Skin of body (tissue), 2 donors: ENCODE data around the gene GMPPA. TPM values are rescaled to one million over a fixed set of nuclear protein-coding genes. Genes with fewer than 3 reads are reported as not detected.

ENCODE experiments used
- DNase-seq: peaks from one replicate; lab custom pipeline; 2025; lab: John Stamatoyannopoulos, UW
- total RNA-seq: library from RNA; depleted of rRNA; stranded (reverse); fragments of >200 nt; gene quantifications from one replicate; pipeline ENCODE4 v1.2.3, GENCODE V29; 2014

Gene GMPPA
- total RNA-seq, 1 donor from 2014 or later, result 21.8 TPM

- DNase-seq, result no peak
Observed at GRCh38 chr2:219537657-219538488, 39.2 kb downstream of the GMPPA start.

- no peak for DNase-seq
Observed at GRCh38 chr2:219538504-219538951, 39.8 kb downstream of the GMPPA start.

- DNase-seq, result no peak
Observed at GRCh38 chr2:219538956-219539788, 40.5 kb downstream of the GMPPA start.

GRCh38 chr2:219539926-219540678 lies 41.4 kb downstream of the GMPPA start:
- DNase-seq, result no peak

GRCh38 chr2:219540784-219541504 lies 42.3 kb downstream of the GMPPA start:
- DNase-seq, result no peak

- no peak for DNase-seq
Observed at GRCh38 chr2:219541611-219542180, 43.0 kb downstream of the GMPPA start.

- DNase-seq, result no peak
Observed at GRCh38 chr2:219542931-219543595, 44.4 kb downstream of the GMPPA start.

GRCh38 chr2:219543596-219544358 lies 45.1 kb downstream of the GMPPA start, which contains the start of the genes CHPF and TMEM198:
TSS of gene CHPF (minus strand) at chr2:219543809. CDS start at chr2:219543538, 271 bp downstream.
TSS of gene TMEM198 (plus strand) at chr2:219544028. CDS start at chr2:219544728, 700 bp downstream.
- DNase-seq, result peak; percentile 98

- no peak for DNase-seq
Observed at GRCh38 chr2:219544567-219544966, 45.9 kb downstream of the GMPPA start.

- no peak for DNase-seq
Observed at GRCh38 chr2:219545295-219545942, 46.7 kb downstream of the GMPPA start.

- no peak for DNase-seq
Observed at GRCh38 chr2:219545943-219546352, 47.3 kb downstream of the GMPPA start.

GRCh38 chr2:219547621-219548020 lies 48.9 kb downstream of the GMPPA start:
- no peak for DNase-seq

GRCh38 chr2:219548990-219549389 lies 50.3 kb downstream of the GMPPA start:
- DNase-seq, result no peak

- no peak for DNase-seq
Observed at GRCh38 chr2:219549619-219550018, 50.9 kb downstream of the GMPPA start.

GRCh38 chr2:219551441-219552381 lies 53.0 kb downstream of the GMPPA start:
- DNase-seq, result no peak

GRCh38 chr2:219552382-219553167 lies 53.9 kb downstream of the GMPPA start:
- DNase-seq, result peak; percentile 27

- no peak for DNase-seq
Observed at GRCh38 chr2:219553168-219553417, 54.4 kb downstream of the GMPPA start.
